K562 (cell line): ENCODE data around the gene TTK. TPM values are rescaled to one million over a fixed set of nuclear protein-coding genes. Genes with fewer than 3 reads are reported as not detected.

Source experiments
- ATAC-seq: fragments of 200-7000 bp; cut with Tn5 transposase; 3 replicates; pipeline ENCODE4 v1.9.1; 2020; ENCODE audit warnings: moderate library complexity
- BruUV-seq: library from RNA; stranded (reverse); fragments of 400-500 nt; replicated peaks from 2 replicates; lab custom pipeline; 2021; lab: Mats Ljungman, UMichigan
- CTCF ChIA-PET: fragments of 300-600 bp; formaldehyde crosslinking; extraction: SDS; loops from one replicate; lab custom pipeline; 2021; ENCODE audit warnings: low intra/inter-chr PET ratio; lab: Yijun Ruan, JAX
- POLR2A ChIA-PET: fragments of 300-600, 350-650 bp; sonication (Branson Sonifier 250); formaldehyde crosslinking; extraction: SDS; loops from one replicate; lab custom pipeline; 2021; ENCODE audit warnings: antibody characterized with exemption, inconsistent platforms; lab: Yijun Ruan, JAX
- DNase-seq, 4 experiments: peaks; one replicate each; pipeline versions ENCODE4 v3.0.0 to v3.0.0-alpha.2; 2011 to 2018; ENCODE audit warnings: low spot score in 3 of 4, mixed read lengths in 3 of 4; ENCODE audit errors: extremely low read depth in 1 of 4
- FAIRE-seq: peaks from 2 replicates; lab custom pipeline; 2011; peaks lifted over from hg19 to GRCh38; lab: Jason Lieb, UNC
- H2AFZ ChIP-seq: 2 replicates; pipeline ENCODE4 v1.6.0; 2011; ENCODE audit warnings: low read depth, low read length, control low read depth, inconsistent platforms
- H3K27ac ChIP-seq: fragments of 200-600 bp; 3 replicates; pipeline ENCODE4 v1.8.0; 2011; ENCODE audit warnings: low read depth, mild to moderate bottlenecking, control low read depth, inconsistent platforms, low read length, moderate library complexity, mixed read lengths; ENCODE audit errors: extremely low read depth
- H3K27me3 ChIP-seq, 2 experiments: fragments of 300-600 bp in 1 of 2; 2 replicates in 1 of 2; 3 replicates in 1 of 2; pipeline versions ENCODE4 v1.6.0 to v1.8.0; 2011; ENCODE audit warnings: inconsistent platforms in 2 of 2, low read length in 2 of 2, mild to moderate bottlenecking in 1 of 2, mixed read lengths in 1 of 2, moderate library complexity in 1 of 2; ENCODE audit not compliant: control insufficient read depth in 2 of 2, insufficient read depth in 2 of 2
- H3K36me3 ChIP-seq: fragments of 300-600 bp; 3 replicates; pipeline ENCODE4 v1.8.0; 2011; ENCODE audit warnings: mild to moderate bottlenecking, low read length, inconsistent platforms; ENCODE audit not compliant: control insufficient read depth, insufficient read depth
- H3K4me1 ChIP-seq, 2 experiments: fragments of 200-600 bp in 1 of 2; replicated peaks in 1 of 2; 2 replicates in 1 of 2; 3 replicates in 1 of 2; pipeline versions ENCODE4 v1.5.1 to v1.8.0; 2011; ENCODE audit warnings: inconsistent platforms in 2 of 2, low read length in 2 of 2, mild to moderate bottlenecking in 1 of 2, mixed read lengths in 1 of 2, moderate library complexity in 1 of 2; ENCODE audit not compliant: control insufficient read depth in 2 of 2, insufficient read depth in 2 of 2
- H3K4me2 ChIP-seq: 2 replicates; pipeline ENCODE4 v1.6.1; 2011; ENCODE audit warnings: low read length, control low read depth, inconsistent platforms, mixed read lengths; ENCODE audit not compliant: insufficient read depth
- H3K4me3 ChIP-seq: fragments of 200-600 bp; sonication (generic), shearing (Covaris generic); 2 replicates; pipeline ENCODE4 v1.5.1; 2016; ENCODE audit warnings: control low read depth, inconsistent platforms
- H3K79me2 ChIP-seq: fragments of 200-600 bp; 3 replicates; pipeline ENCODE4 v1.8.0; 2011; ENCODE audit warnings: low read length, inconsistent platforms; ENCODE audit not compliant: control insufficient read depth, insufficient read depth
- H3K9ac ChIP-seq, 2 experiments: 2 replicates each; pipeline versions ENCODE4 v1.6.0 to v1.6.1; 2011; ENCODE audit warnings: low read depth in 2 of 2, low read length in 2 of 2, control low read depth in 1 of 2, inconsistent platforms in 1 of 2, mild to moderate bottlenecking in 1 of 2, mixed read lengths in 1 of 2; ENCODE audit not compliant: insufficient read depth in 1 of 2
- H3K9me1 ChIP-seq: one replicate; pipeline ENCODE4 v1.6.0; 2011; ENCODE audit warnings: inconsistent platforms, mild to moderate bottlenecking, low read length, moderate library complexity; ENCODE audit not compliant: control insufficient read depth, insufficient read depth
- H3K9me3 ChIP-seq: replicated peaks from 2 replicates; pipeline ENCODE4 v1.5.1; 2011; ENCODE audit warnings: low read depth, low read length, inconsistent platforms; ENCODE audit not compliant: control insufficient read depth, insufficient read depth
- H4K20me1 ChIP-seq: replicated peaks from 2 replicates; pipeline ENCODE4 v1.6.1; 2011; ENCODE audit warnings: low read length, inconsistent platforms, mixed read lengths; ENCODE audit not compliant: control insufficient read depth, insufficient read depth
- FOXK2 ChIP-seq, 2 experiments: fragments of 450-650 bp; IDR thresholded peaks in 1 of 2; conservative IDR thresholded peaks in 1 of 2; 2 replicates each; pipeline ENCODE4 v1.6.1; 2016; ENCODE audit warnings: low read depth in 2 of 2, mild to moderate bottlenecking in 1 of 2
- KLF10 ChIP-seq: fragments of 250-450 bp; sonication (Bioruptor Pico); IDR thresholded peaks from 2 replicates; pipeline ENCODE4 v1.6.1; 2021; ENCODE audit warnings: matching md5 sums
- POLR2H ChIP-seq: IDR thresholded peaks from 2 replicates; pipeline ENCODE4 v1.6.1; 2016; ENCODE audit warnings: missing genetic modification characterization, low read depth, mild to moderate bottlenecking, control low read depth, missing compliant biosample characterization, moderate library complexity
- SNRNP70 ChIP-seq: fragments of 200-400 bp; formaldehyde crosslinking; optimal IDR thresholded peaks from 2 replicates; pipeline ENCODE3; 2017; ENCODE audit warnings: low read depth, low read length
- TBP ChIP-seq: optimal IDR thresholded peaks from 2 replicates; pipeline ENCODE3; 2011; ENCODE audit warnings: low read depth, low read length, improper control_type of control experiment
- XRCC4 ChIP-seq: IDR thresholded peaks from one replicate; pipeline ENCODE4 v1.6.1; 2011; ENCODE audit not compliant: insufficient read depth, insufficient read length; ENCODE audit errors: extremely low read depth
- ZBTB1 ChIP-seq: sonication (generic); formaldehyde crosslinking; IDR thresholded peaks from 2 replicates; pipeline ENCODE4 v1.8.1; 2023; ENCODE audit warnings: missing genetic modification reagents, low read depth, mild to moderate bottlenecking, borderline replicate concordance
- WGBS: fragments of 100-300 bp; shearing (Covaris generic); methylation state at CpG from one replicate; pipeline ENCODE4 v1.1.6; 2016; ENCODE audit warnings: low coverage, mixed read lengths; ENCODE audit not compliant: insufficient coverage; ENCODE audit errors: missing lambda C conversion rate; 5-methylcytosine and 5-hydroxymethylcytosine counted together
- in situ Hi-C: fragments of 300-500 bp; cut with MboI; formaldehyde crosslinking; loops from 4 replicates; pipeline ENCODE4 v1.15.0; 2018; ENCODE audit warnings: inconsistent platforms, mixed read lengths
- intact Hi-C: fragments of 100-400 bp; cut with micrococcal nuclease; formaldehyde crosslinking; loops from 2 replicates; pipeline ENCODE4 v1.14.2; 2022
- polyA plus RNA-seq, 8 experiments: library from polyadenylated mRNA; depleted of rRNA in 4 of 8; stranded (reverse) in 5 of 8; unstranded in 3 of 8; fragments of >200 nt; fragmentation: Nextera tagmentation in 2 of 8; fragmentation: Illumina TruSeq in 1 of 8; extraction: Ambion mirVana in 2 of 8; extraction: Trizol in 1 of 8; gene quantifications; 2 replicates each; pipeline versions ENCODE4 v1.2.1 to v1.2.3, GENCODE V29; 2011 to 2014; ENCODE audit warnings: inconsistent platforms in 1 of 8, missing spikeins in 1 of 8
- total RNA-seq, 7 experiments: library from RNA; depleted of rRNA in 6 of 7; stranded (reverse); fragments of >200 nt in 6 of 7; fragmentation: Illumina TruSeq in 2 of 7; extraction: Trizol in 2 of 7; gene quantifications; 2 replicates each; pipeline versions ENCODE4 v1.2.1 to v1.2.3, GENCODE V29; 2011 to 2021; ENCODE audit warnings: low replicate concordance in 1 of 7

The TTK gene
- total and polyA plus RNA-seq, 9 of the 15 experiments (the other 6 are each of a cell fraction or from before 2014, with no cell fraction given) = 32.7 to 58.9 (median 52.8) TPM

DNA sequence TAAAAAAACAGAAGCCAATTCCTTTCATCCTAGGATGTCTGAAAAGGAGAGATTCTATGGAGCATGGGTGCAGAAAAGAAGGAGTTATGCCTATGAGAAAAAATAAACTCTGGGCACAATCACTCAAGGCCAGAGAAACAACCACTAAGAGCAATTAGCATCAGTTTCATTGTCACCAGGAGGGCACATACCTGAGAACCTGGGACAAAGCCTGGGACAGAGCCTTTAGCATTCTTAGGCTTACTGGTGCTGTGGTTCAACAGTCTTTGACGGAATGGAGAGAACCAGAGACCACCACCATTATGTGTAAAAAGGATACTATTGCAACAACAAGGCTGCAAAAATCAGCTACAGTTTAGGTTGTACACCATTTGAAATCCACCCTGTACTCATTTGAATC, 72.6 kb downstream of the TTK start:
- Histone ChIP-seq H3K27ac (no peak overlapping the region), H3K36me3 (no peaks in the 10 kb centered on the region), H3K4me1 (no peaks in the 10 kb centered on the region), H4K20me1 (no peaks in the 10 kb centered on the region), H3K79me2 (no peaks in the 10 kb centered on the region), H3K9me3 (no peaks in the 10 kb centered on the region), H3K9me1 (no peaks in the 10 kb centered on the region), H3K9ac (no peak overlapping the region), H3K4me2 (no peak overlapping the region), H3K4me3 (no peak overlapping the region), H3K27me3 (peaks cover 0 to 8% of the 10 kb centered on the region in 2 experiments; a peak in 2 of 5 replicates), H2AFZ (no peak overlapping the region)
- in situ Hi-C loops = no loop called here
- ChIA-PET POLR2A (no interaction called here), CTCF (no interaction called here)
- 0% methylated on average over 1 of the region's 1 CpG for WGBS
- DNase-seq (no peak), ATAC-seq (no peak), FAIRE-seq (no peak)
- TF ChIP-seq FOXK2 (conservative IDR thresholded peaks at IDR 0.05 in 1 of 2, IDR thresholded peaks at IDR 0.05 in 1 of 2; ENCODE audit: low read depth in 2 of 2) = no peak
- TF ChIP-seq ZBTB1 (CRISPR knock-in tag) = no peak
- TF ChIP-seq TBP = no peak
- no peak for TF ChIP-seq POLR2H (tag)
- no peak for TF ChIP-seq SNRNP70
- TF ChIP-seq KLF10 = no peak
- no peak for TF ChIP-seq XRCC4
- no TSS peak for BruUV-seq
- intact Hi-C loops = no loop called here
